ENCODE data around the gene RAB22A. TPM values are rescaled to one million over a fixed set of nuclear protein-coding genes. Genes with fewer than 3 reads are reported as not detected.

Gene RAB22A
- polyA plus RNA-seq, 3 donors: 18.6 to 21.2 (median 19.0) TPM

Other genes starting within 250 kb of the RAB22A start
- gene ANKRD60, start 81.1 kb upstream of the RAB22A start, polyA plus RNA-seq (ENCODE audit: insufficient read length in 3 of 3): not detected
- 10 to 100 TPM; 51.8 to 59.3 (median 58.2) TPM for gene VAPB, start 79.5 kb downstream of the RAB22A start, polyA plus RNA-seq (ENCODE audit: insufficient read length in 3 of 3)
- 10 to 100 TPM; 14.5 to 19.2 (median 18.7) TPM for gene APCDD1L, start 205.7 kb downstream of the RAB22A start, polyA plus RNA-seq (ENCODE audit: insufficient read length in 3 of 3)

Data from renal cortex interstitium (tissue), 3 donors.